Measurements from ENCODE around the gene SEMA5A. TPM values are rescaled to one million over a fixed set of nuclear protein-coding genes. Genes with fewer than 3 reads are reported as not detected.

The SEMA5A gene
- total RNA-seq, 3 donors from 2014 or later = 20.3 to 43.8 (median 33.6) TPM

GRCh38 chr5:9395706-9396105, 150.2 kb downstream of the SEMA5A start:
- Histone ChIP-seq H3K4me1 (ENCODE audit: low read depth) (no peaks in the 10 kb centered on the region), H3K4me3 (no peak overlapping the region), H3K9me3 (no peaks in the 10 kb centered on the region), H3K36me3 (ENCODE audit: low read depth) (no peaks in the 10 kb centered on the region)
- intact Hi-C loops (cut with DNase I, micrococcal nuclease) = no loop called here
- ATAC-seq (no peak), DNase-seq (no peak)
- TF ChIP-seq, protein P1, sequence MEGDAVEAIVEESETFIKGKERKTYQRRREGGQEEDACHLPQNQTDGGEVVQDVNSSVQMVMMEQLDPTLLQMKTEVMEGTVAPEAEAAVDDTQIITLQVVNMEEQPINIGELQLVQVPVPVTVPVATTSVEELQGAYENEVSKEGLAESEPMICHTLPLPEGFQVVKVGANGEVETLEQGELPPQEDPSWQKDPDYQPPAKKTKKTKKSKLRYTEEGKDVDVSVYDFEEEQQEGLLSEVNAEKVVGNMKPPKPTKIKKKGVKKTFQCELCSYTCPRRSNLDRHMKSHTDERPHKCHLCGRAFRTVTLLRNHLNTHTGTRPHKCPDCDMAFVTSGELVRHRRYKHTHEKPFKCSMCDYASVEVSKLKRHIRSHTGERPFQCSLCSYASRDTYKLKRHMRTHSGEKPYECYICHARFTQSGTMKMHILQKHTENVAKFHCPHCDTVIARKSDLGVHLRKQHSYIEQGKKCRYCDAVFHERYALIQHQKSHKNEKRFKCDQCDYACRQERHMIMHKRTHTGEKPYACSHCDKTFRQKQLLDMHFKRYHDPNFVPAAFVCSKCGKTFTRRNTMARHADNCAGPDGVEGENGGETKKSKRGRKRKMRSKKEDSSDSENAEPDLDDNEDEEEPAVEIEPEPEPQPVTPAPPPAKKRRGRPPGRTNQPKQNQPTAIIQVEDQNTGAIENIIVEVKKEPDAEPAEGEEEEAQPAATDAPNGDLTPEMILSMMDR (IDR thresholded peaks at IDR 0.05) = no peak

- ATAC-seq = no peak
- intact Hi-C loops (cut with DNase I, micrococcal nuclease) = no loop called here
- TF ChIP-seq, protein P1 (IDR thresholded peaks at IDR 0.05) = no peak
- no peaks in the 10 kb centered on the region for H3K36me3 ChIP-seq (ENCODE audit: low read depth)
- H3K4me3 ChIP-seq = no peak overlapping the region
- H3K4me1 ChIP-seq (ENCODE audit: low read depth) = no peaks in the 10 kb centered on the region
- no peaks in the 10 kb centered on the region for H3K9me3 ChIP-seq
- no peak for DNase-seq
Observed at GRCh38 chr5:9394221-9394620, 151.7 kb downstream of the SEMA5A start.

DNA sequence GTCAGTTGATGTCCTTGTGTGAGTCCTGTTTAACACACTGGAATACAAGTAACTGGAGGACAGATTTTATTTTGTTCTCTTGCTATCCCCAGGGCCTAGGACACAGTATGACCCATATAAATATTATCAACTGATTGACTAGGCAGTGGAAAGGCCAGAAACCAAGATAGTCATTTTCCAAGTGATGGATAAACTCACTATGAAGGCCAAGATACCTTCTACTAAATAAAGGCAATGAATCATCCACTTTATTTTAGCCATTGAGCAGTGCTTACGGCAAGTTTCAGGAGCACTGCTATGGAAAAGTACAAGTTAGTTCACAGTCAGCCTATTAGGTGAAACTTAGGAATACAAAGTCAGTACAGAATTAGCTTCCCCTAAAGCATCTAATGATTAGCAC, 153.2 kb downstream of the SEMA5A start:
- Histone ChIP-seq H3K4me3 (no peak overlapping the region), H3K4me1 (ENCODE audit: low read depth) (no peaks in the 10 kb centered on the region), H3K36me3 (ENCODE audit: low read depth) (no peaks in the 10 kb centered on the region), H3K9me3 (no peaks in the 10 kb centered on the region)
- DNase-seq = no peak
- TF ChIP-seq, protein P1 (IDR thresholded peaks at IDR 0.05) = no peak
- no peak for ATAC-seq
- intact Hi-C loops (cut with DNase I, micrococcal nuclease) = no loop called here

DNA sequence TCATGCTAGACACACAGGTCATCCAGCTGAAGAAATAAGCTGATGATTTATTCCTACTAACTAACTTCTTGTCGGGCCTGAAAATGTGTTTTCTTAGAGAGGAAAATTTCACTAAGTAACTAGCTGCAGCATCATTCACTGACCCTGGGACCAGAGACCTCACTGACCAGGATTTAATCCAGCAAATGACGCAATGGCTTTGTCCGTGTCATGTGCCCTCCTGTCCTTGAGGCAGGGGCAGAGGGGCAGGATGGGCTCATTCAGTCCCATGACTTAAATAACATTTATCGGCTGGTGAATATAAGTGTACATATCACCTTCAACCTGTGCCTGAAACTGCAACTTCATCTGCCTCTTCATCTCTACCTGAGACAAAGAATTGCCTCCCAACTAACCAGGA, 154.8 kb downstream of the SEMA5A start:
- intact Hi-C loops (cut with DNase I, micrococcal nuclease) = no loop called here
- Histone ChIP-seq H3K9me3 (no peaks in the 10 kb centered on the region), H3K4me1 (ENCODE audit: low read depth) (no peaks in the 10 kb centered on the region), H3K36me3 (ENCODE audit: low read depth) (no peaks in the 10 kb centered on the region), H3K4me3 (no peak overlapping the region)
- DNase-seq (no peak), ATAC-seq (no peak)
- TF ChIP-seq, protein P1 (IDR thresholded peaks at IDR 0.05) = no peak

GRCh38 chr5:9390113-9390512, 155.8 kb downstream of the SEMA5A start:
- intact Hi-C loops (cut with DNase I, micrococcal nuclease) = no loop called here
- Histone ChIP-seq H3K9me3 (no peaks in the 10 kb centered on the region), H3K4me3 (no peak overlapping the region), H3K36me3 (ENCODE audit: low read depth) (no peaks in the 10 kb centered on the region), H3K4me1 (ENCODE audit: low read depth) (no peaks in the 10 kb centered on the region)
- TF ChIP-seq, protein P1 (IDR thresholded peaks at IDR 0.05) = no peak
- ATAC-seq (no peak), DNase-seq (no peak)
